ENCODE measurements around the gene EVI2B.

DNA sequence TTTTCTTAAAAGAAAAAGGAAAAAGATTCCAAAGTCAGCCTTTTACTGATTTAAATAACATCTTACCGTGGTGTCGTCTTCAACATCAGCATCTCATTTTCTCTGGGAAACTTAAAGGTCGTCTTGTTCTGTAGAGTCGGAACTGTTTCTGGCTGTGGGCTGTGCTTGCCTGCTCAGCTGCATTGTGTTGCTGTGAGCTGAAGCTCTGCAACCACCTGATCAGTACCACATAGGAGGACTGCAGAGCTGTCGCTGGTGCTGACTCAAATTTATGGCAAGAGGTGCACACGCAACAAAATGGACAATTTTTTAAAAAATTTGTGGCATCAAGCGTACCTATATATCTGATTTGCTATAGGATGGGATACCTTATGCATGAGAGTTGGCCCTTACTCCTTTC lies 16.8 kb downstream of the EVI2B start, which contains the start of gene OMG:
- TF ChIP-seq FOXJ3 (CRISPR knock-in tag; IDR thresholded peaks at IDR 0.05; ENCODE audit: borderline replicate concordance) (no peak), KAT7 (CRISPR knock-in tag; IDR thresholded peaks at IDR 0.05; ENCODE audit: borderline replicate concordance) (no peak), NR3C1 (CRISPR knock-in tag; conservative IDR thresholded peaks at IDR 0.05; ENCODE audit: low read depth) (no peak), ESRRA (CRISPR knock-in tag; IDR thresholded peaks at IDR 0.05; ENCODE audit: borderline replicate concordance) (no peak), NR1H2 (CRISPR knock-in tag; IDR thresholded peaks at IDR 0.05) (no peak)
- TF ChIP-seq, protein P1, sequence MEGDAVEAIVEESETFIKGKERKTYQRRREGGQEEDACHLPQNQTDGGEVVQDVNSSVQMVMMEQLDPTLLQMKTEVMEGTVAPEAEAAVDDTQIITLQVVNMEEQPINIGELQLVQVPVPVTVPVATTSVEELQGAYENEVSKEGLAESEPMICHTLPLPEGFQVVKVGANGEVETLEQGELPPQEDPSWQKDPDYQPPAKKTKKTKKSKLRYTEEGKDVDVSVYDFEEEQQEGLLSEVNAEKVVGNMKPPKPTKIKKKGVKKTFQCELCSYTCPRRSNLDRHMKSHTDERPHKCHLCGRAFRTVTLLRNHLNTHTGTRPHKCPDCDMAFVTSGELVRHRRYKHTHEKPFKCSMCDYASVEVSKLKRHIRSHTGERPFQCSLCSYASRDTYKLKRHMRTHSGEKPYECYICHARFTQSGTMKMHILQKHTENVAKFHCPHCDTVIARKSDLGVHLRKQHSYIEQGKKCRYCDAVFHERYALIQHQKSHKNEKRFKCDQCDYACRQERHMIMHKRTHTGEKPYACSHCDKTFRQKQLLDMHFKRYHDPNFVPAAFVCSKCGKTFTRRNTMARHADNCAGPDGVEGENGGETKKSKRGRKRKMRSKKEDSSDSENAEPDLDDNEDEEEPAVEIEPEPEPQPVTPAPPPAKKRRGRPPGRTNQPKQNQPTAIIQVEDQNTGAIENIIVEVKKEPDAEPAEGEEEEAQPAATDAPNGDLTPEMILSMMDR (IDR thresholded peaks at IDR 0.05): no peak
- TF ChIP-seq, protein P2, sequence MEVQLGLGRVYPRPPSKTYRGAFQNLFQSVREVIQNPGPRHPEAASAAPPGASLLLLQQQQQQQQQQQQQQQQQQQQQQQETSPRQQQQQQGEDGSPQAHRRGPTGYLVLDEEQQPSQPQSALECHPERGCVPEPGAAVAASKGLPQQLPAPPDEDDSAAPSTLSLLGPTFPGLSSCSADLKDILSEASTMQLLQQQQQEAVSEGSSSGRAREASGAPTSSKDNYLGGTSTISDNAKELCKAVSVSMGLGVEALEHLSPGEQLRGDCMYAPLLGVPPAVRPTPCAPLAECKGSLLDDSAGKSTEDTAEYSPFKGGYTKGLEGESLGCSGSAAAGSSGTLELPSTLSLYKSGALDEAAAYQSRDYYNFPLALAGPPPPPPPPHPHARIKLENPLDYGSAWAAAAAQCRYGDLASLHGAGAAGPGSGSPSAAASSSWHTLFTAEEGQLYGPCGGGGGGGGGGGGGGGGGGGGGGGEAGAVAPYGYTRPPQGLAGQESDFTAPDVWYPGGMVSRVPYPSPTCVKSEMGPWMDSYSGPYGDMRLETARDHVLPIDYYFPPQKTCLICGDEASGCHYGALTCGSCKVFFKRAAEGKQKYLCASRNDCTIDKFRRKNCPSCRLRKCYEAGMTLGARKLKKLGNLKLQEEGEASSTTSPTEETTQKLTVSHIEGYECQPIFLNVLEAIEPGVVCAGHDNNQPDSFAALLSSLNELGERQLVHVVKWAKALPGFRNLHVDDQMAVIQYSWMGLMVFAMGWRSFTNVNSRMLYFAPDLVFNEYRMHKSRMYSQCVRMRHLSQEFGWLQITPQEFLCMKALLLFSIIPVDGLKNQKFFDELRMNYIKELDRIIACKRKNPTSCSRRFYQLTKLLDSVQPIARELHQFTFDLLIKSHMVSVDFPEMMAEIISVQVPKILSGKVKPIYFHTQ (CRISPR knock-in tag; IDR thresholded peaks at IDR 0.05): no peak
- TF ChIP-seq, protein P3, sequence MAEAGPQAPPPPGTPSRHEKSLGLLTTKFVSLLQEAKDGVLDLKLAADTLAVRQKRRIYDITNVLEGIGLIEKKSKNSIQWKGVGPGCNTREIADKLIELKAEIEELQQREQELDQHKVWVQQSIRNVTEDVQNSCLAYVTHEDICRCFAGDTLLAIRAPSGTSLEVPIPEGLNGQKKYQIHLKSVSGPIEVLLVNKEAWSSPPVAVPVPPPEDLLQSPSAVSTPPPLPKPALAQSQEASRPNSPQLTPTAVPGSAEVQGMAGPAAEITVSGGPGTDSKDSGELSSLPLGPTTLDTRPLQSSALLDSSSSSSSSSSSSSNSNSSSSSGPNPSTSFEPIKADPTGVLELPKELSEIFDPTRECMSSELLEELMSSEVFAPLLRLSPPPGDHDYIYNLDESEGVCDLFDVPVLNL (CRISPR knock-in tag; IDR thresholded peaks at IDR 0.05; ENCODE audit: borderline replicate concordance, low read depth): no peak
- TF ChIP-seq, protein P4, sequence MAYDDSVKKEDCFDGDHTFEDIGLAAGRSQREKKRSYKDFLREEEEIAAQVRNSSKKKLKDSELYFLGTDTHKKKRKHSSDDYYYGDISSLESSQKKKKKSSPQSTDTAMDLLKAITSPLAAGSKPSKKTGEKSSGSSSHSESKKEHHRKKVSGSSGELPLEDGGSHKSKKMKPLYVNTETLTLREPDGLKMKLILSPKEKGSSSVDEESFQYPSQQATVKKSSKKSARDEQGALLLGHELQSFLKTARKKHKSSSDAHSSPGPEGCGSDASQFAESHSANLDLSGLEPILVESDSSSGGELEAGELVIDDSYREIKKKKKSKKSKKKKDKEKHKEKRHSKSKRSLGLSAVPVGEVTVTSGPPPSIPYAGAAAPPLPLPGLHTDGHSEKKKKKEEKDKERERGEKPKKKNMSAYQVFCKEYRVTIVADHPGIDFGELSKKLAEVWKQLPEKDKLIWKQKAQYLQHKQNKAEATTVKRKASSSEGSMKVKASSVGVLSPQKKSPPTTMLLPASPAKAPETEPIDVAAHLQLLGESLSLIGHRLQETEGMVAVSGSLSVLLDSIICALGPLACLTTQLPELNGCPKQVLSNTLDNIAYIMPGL (CRISPR knock-in tag; IDR thresholded peaks at IDR 0.05): no peak
- TF ChIP-seq, protein P5, sequence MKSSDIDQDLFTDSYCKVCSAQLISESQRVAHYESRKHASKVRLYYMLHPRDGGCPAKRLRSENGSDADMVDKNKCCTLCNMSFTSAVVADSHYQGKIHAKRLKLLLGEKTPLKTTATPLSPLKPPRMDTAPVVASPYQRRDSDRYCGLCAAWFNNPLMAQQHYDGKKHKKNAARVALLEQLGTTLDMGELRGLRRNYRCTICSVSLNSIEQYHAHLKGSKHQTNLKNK (CRISPR knock-in tag; IDR thresholded peaks at IDR 0.05): no peak
- TF ChIP-seq, protein P6, sequence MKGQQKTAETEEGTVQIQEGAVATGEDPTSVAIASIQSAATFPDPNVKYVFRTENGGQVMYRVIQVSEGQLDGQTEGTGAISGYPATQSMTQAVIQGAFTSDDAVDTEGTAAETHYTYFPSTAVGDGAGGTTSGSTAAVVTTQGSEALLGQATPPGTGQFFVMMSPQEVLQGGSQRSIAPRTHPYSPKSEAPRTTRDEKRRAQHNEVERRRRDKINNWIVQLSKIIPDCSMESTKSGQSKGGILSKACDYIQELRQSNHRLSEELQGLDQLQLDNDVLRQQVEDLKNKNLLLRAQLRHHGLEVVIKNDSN (CRISPR knock-in tag; IDR thresholded peaks at IDR 0.05): no peak
- TF ChIP-seq, protein P7, sequence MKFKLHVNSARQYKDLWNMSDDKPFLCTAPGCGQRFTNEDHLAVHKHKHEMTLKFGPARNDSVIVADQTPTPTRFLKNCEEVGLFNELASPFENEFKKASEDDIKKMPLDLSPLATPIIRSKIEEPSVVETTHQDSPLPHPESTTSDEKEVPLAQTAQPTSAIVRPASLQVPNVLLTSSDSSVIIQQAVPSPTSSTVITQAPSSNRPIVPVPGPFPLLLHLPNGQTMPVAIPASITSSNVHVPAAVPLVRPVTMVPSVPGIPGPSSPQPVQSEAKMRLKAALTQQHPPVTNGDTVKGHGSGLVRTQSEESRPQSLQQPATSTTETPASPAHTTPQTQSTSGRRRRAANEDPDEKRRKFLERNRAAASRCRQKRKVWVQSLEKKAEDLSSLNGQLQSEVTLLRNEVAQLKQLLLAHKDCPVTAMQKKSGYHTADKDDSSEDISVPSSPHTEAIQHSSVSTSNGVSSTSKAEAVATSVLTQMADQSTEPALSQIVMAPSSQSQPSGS (CRISPR knock-in tag; IDR thresholded peaks at IDR 0.05; ENCODE audit: borderline replicate concordance, low read depth): no peak
- TF ChIP-seq, protein P8, sequence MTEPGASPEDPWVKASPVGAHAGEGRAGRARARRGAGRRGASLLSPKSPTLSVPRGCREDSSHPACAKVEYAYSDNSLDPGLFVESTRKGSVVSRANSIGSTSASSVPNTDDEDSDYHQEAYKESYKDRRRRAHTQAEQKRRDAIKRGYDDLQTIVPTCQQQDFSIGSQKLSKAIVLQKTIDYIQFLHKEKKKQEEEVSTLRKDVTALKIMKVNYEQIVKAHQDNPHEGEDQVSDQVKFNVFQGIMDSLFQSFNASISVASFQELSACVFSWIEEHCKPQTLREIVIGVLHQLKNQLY (CRISPR knock-in tag; IDR thresholded peaks at IDR 0.05): no peak

All from WTC11 (cell line).